OCI-LY3 (cell line): ENCODE measurements around the gene GFRA4.

Experiments
- CTCF ChIP-seq: fragments of 200-600, 300-600 bp; sonication (generic); IDR thresholded peaks from 2 replicates; pipeline ENCODE4 v1.5.1; 2014; ENCODE audit warnings: antibody characterized with exemption, low read length, low read depth
- EZH2phosphoT487 ChIP-seq: fragments of 200-600 bp; shearing (Covaris generic); IDR thresholded peaks from 2 replicates; pipeline ENCODE4 v1.6.1; 2018; ENCODE audit warnings: antibody characterized with exemption, mixed run types, low read depth

- TF ChIP-seq CTCF (no peak), EZH2phosphoT487 (no peak)
Observed at GRCh38 chr20:3699037-3699436, 35.8 kb upstream of the GFRA4 start.
